K562 (cell line): ENCODE measurements around the gene TAF3. TPM values are rescaled to one million over a fixed set of nuclear protein-coding genes. Genes with fewer than 3 reads are reported as not detected.

Experiments
- ATAC-seq: fragments of 200-7000 bp; cut with Tn5 transposase; 3 replicates; pipeline ENCODE4 v1.9.1; 2020; ENCODE audit warnings: moderate library complexity
- BruUV-seq: library from RNA; stranded (reverse); fragments of 400-500 nt; replicated peaks from 2 replicates; lab custom pipeline; 2021; lab: Mats Ljungman, UMichigan
- CTCF ChIA-PET: fragments of 300-600 bp; formaldehyde crosslinking; extraction: SDS; loops from one replicate; lab custom pipeline; 2021; ENCODE audit warnings: low intra/inter-chr PET ratio; lab: Yijun Ruan, JAX
- POLR2A ChIA-PET: fragments of 300-600, 350-650 bp; sonication (Branson Sonifier 250); formaldehyde crosslinking; extraction: SDS; loops from one replicate; lab custom pipeline; 2021; ENCODE audit warnings: antibody characterized with exemption, inconsistent platforms; lab: Yijun Ruan, JAX
- DNase-seq, 4 experiments: peaks; one replicate each; pipeline versions ENCODE4 v3.0.0 to v3.0.0-alpha.2; 2011 to 2018; ENCODE audit warnings: low spot score in 3 of 4, mixed read lengths in 3 of 4; ENCODE audit errors: extremely low read depth in 1 of 4
- FAIRE-seq: peaks from 2 replicates; lab custom pipeline; 2011; peaks lifted over from hg19 to GRCh38; lab: Jason Lieb, UNC
- H2AFZ ChIP-seq: 2 replicates; pipeline ENCODE4 v1.6.0; 2011; ENCODE audit warnings: low read depth, low read length, control low read depth, inconsistent platforms
- H3K27ac ChIP-seq: fragments of 200-600 bp; 3 replicates; pipeline ENCODE4 v1.8.0; 2011; ENCODE audit warnings: low read depth, mild to moderate bottlenecking, control low read depth, inconsistent platforms, low read length, moderate library complexity, mixed read lengths; ENCODE audit errors: extremely low read depth
- H3K27me3 ChIP-seq, 2 experiments: fragments of 300-600 bp in 1 of 2; 2 replicates in 1 of 2; 3 replicates in 1 of 2; pipeline versions ENCODE4 v1.6.0 to v1.8.0; 2011; ENCODE audit warnings: inconsistent platforms in 2 of 2, low read length in 2 of 2, mild to moderate bottlenecking in 1 of 2, mixed read lengths in 1 of 2, moderate library complexity in 1 of 2; ENCODE audit not compliant: control insufficient read depth in 2 of 2, insufficient read depth in 2 of 2
- H3K36me3 ChIP-seq: fragments of 300-600 bp; 3 replicates; pipeline ENCODE4 v1.8.0; 2011; ENCODE audit warnings: mild to moderate bottlenecking, low read length, inconsistent platforms; ENCODE audit not compliant: control insufficient read depth, insufficient read depth
- H3K4me1 ChIP-seq, 2 experiments: fragments of 200-600 bp in 1 of 2; replicated peaks in 1 of 2; 2 replicates in 1 of 2; 3 replicates in 1 of 2; pipeline versions ENCODE4 v1.5.1 to v1.8.0; 2011; ENCODE audit warnings: inconsistent platforms in 2 of 2, low read length in 2 of 2, mild to moderate bottlenecking in 1 of 2, mixed read lengths in 1 of 2, moderate library complexity in 1 of 2; ENCODE audit not compliant: control insufficient read depth in 2 of 2, insufficient read depth in 2 of 2
- H3K4me2 ChIP-seq: 2 replicates; pipeline ENCODE4 v1.6.1; 2011; ENCODE audit warnings: low read length, control low read depth, inconsistent platforms, mixed read lengths; ENCODE audit not compliant: insufficient read depth
- H3K4me3 ChIP-seq: fragments of 200-600 bp; sonication (generic), shearing (Covaris generic); 2 replicates; pipeline ENCODE4 v1.5.1; 2016; ENCODE audit warnings: control low read depth, inconsistent platforms
- H3K79me2 ChIP-seq: fragments of 200-600 bp; 3 replicates; pipeline ENCODE4 v1.8.0; 2011; ENCODE audit warnings: low read length, inconsistent platforms; ENCODE audit not compliant: control insufficient read depth, insufficient read depth
- H3K9ac ChIP-seq, 2 experiments: 2 replicates each; pipeline versions ENCODE4 v1.6.0 to v1.6.1; 2011; ENCODE audit warnings: low read depth in 2 of 2, low read length in 2 of 2, control low read depth in 1 of 2, inconsistent platforms in 1 of 2, mild to moderate bottlenecking in 1 of 2, mixed read lengths in 1 of 2; ENCODE audit not compliant: insufficient read depth in 1 of 2
- H3K9me1 ChIP-seq: one replicate; pipeline ENCODE4 v1.6.0; 2011; ENCODE audit warnings: inconsistent platforms, mild to moderate bottlenecking, low read length, moderate library complexity; ENCODE audit not compliant: control insufficient read depth, insufficient read depth
- H3K9me3 ChIP-seq: replicated peaks from 2 replicates; pipeline ENCODE4 v1.5.1; 2011; ENCODE audit warnings: low read depth, low read length, inconsistent platforms; ENCODE audit not compliant: control insufficient read depth, insufficient read depth
- H4K20me1 ChIP-seq: replicated peaks from 2 replicates; pipeline ENCODE4 v1.6.1; 2011; ENCODE audit warnings: low read length, inconsistent platforms, mixed read lengths; ENCODE audit not compliant: control insufficient read depth, insufficient read depth
- C11orf30 ChIP-seq: fragments of 450-650 bp; IDR thresholded peaks from 2 replicates; pipeline ENCODE4 v1.6.1; 2016; ENCODE audit warnings: low read depth, mild to moderate bottlenecking
- CXXC5 ChIP-seq: fragments of 250-450 bp; sonication (Bioruptor Pico); IDR thresholded peaks from 2 replicates; pipeline ENCODE4 v1.8.0; 2022; ENCODE audit warnings: inconsistent platforms, mild to moderate bottlenecking, moderate library complexity
- MAFF ChIP-seq: IDR thresholded peaks from 2 replicates; pipeline ENCODE4 v1.6.1; 2012; ENCODE audit warnings: low read length, improper control_type of control experiment
- MYNN ChIP-seq, 2 experiments: sonication (generic); formaldehyde crosslinking in 1 of 2; IDR thresholded peaks; 2 replicates each; pipeline versions ENCODE4 v1.5.0 to v1.6.1; 2016 to 2020; ENCODE audit warnings: antibody characterized with exemption in 1 of 2, missing genetic modification reagents in 1 of 2
- PYGO2 ChIP-seq: fragments of 450-650 bp; IDR thresholded peaks from 2 replicates; pipeline ENCODE4 v1.6.1; 2016; ENCODE audit warnings: mild to moderate bottlenecking, missing genetic modification characterization, moderate library complexity, missing compliant biosample characterization
- SRSF3 ChIP-seq: fragments of 200-400 bp; formaldehyde crosslinking; IDR thresholded peaks from 2 replicates; pipeline ENCODE4 v1.6.1; 2016; ENCODE audit warnings: mild to moderate bottlenecking, low read length, moderate library complexity; ENCODE audit not compliant: insufficient read depth
- ZNF133 ChIP-seq: fragments of 250-450 bp; sonication (Bioruptor Pico); IDR thresholded peaks from 2 replicates; pipeline ENCODE4 v1.4.0; 2020; ENCODE audit warnings: mild to moderate bottlenecking
- ZNF76 ChIP-seq: fragments of 250-450 bp; sonication (Bioruptor Pico); IDR thresholded peaks from 2 replicates; pipeline ENCODE4 v1.4.0; 2020; ENCODE audit warnings: mild to moderate bottlenecking, moderate library complexity, borderline replicate concordance
- WGBS: fragments of 100-300 bp; shearing (Covaris generic); methylation state at CpG from one replicate; pipeline ENCODE4 v1.1.6; 2016; ENCODE audit warnings: low coverage, mixed read lengths; ENCODE audit not compliant: insufficient coverage; ENCODE audit errors: missing lambda C conversion rate; 5-methylcytosine and 5-hydroxymethylcytosine counted together
- in situ Hi-C: fragments of 300-500 bp; cut with MboI; formaldehyde crosslinking; loops from 4 replicates; pipeline ENCODE4 v1.15.0; 2018; ENCODE audit warnings: inconsistent platforms, mixed read lengths
- intact Hi-C: fragments of 100-400 bp; cut with micrococcal nuclease; formaldehyde crosslinking; loops from 2 replicates; pipeline ENCODE4 v1.14.2; 2022
- polyA plus RNA-seq, 8 experiments: library from polyadenylated mRNA; depleted of rRNA in 4 of 8; stranded (reverse) in 5 of 8; unstranded in 3 of 8; fragments of >200 nt; fragmentation: Nextera tagmentation in 2 of 8; fragmentation: Illumina TruSeq in 1 of 8; extraction: Ambion mirVana in 2 of 8; extraction: Trizol in 1 of 8; gene quantifications; 2 replicates each; pipeline versions ENCODE4 v1.2.1 to v1.2.3, GENCODE V29; 2011 to 2014; ENCODE audit warnings: inconsistent platforms in 1 of 8, missing spikeins in 1 of 8
- total RNA-seq, 7 experiments: library from RNA; depleted of rRNA in 6 of 7; stranded (reverse); fragments of >200 nt in 6 of 7; fragmentation: Illumina TruSeq in 2 of 7; extraction: Trizol in 2 of 7; gene quantifications; 2 replicates each; pipeline versions ENCODE4 v1.2.1 to v1.2.3, GENCODE V29; 2011 to 2021; ENCODE audit warnings: low replicate concordance in 1 of 7
- TF ChIP-seq, protein P1 (sequence below): sonication (generic); formaldehyde crosslinking; IDR thresholded peaks from 2 replicates; pipeline ENCODE4 v1.8.0; 2022; ENCODE audit warnings: missing genetic modification reagents, mild to moderate bottlenecking, moderate library complexity, borderline replicate concordance
- TF ChIP-seq, protein P2 (sequence below): sonication (generic); formaldehyde crosslinking; IDR thresholded peaks from 2 replicates; pipeline ENCODE4 v1.8.0; 2022; ENCODE audit warnings: mild to moderate bottlenecking, missing genetic modification reagents

TAF3 gene
- total and polyA plus RNA-seq, 9 of the 15 experiments (the other 6 are each of a cell fraction or from before 2014, with no cell fraction given): 1.5 to 9.9 (median 4.1) TPM

DNA sequence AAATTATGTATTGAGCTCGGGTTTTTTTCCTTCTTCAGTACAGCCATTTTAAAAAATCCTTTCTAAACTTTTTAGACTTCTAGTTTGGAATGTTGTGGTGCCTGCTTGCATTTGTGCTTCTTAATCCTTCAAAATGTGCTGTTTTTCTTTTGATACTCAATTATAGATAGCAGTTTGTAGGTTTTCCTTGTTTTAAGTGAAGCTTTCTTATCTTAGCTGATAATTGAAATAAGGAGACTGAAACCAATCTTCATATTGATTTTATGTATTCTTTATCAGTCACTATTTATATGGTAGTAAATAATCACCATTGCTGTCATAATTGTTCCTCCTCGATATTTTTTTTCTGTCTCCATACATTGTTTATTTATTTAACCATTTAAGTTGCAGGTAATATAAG, 56.6 kb downstream of the TAF3 start:
- no peak for DNase-seq
- Histone ChIP-seq H3K36me3 (no peaks in the 10 kb centered on the region), H3K9ac (no peak overlapping the region), H3K27me3 (no peaks in the 10 kb centered on the region), H3K27ac (no peak overlapping the region), H2AFZ (no peak overlapping the region), H3K4me3 (no peak overlapping the region), H3K9me3 (no peaks in the 10 kb centered on the region), H3K79me2 (no peaks in the 10 kb centered on the region; the same call in 2 of the 3 replicates), H3K9me1 (no peaks in the 10 kb centered on the region), H3K4me2 (no peak overlapping the region), H3K4me1 (no peaks in the 10 kb centered on the region), H4K20me1 (no peaks in the 10 kb centered on the region)
- TF ChIP-seq MAFF (no peak), CXXC5 (CRISPR knock-in tag) (no peak), C11orf30 (no peak), SRSF3 (no peak), ZNF76 (CRISPR knock-in tag) (no peak), PYGO2 (tag) (no peak), ZNF133 (CRISPR knock-in tag) (no peak), MYNN (IDR thresholded peaks at IDR 0.05) (no peak), MYNN (CRISPR knock-in tag; IDR thresholded peaks at IDR 0.05) (no peak)
- TF ChIP-seq, protein P1, sequence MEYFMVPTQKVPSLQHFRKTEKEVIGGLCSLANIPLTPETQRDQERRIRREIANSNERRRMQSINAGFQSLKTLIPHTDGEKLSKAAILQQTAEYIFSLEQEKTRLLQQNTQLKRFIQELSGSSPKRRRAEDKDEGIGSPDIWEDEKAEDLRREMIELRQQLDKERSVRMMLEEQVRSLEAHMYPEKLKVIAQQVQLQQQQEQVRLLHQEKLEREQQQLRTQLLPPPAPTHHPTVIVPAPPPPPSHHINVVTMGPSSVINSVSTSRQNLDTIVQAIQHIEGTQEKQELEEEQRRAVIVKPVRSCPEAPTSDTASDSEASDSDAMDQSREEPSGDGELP (CRISPR knock-in tag): no peak
- TF ChIP-seq, protein P2, sequence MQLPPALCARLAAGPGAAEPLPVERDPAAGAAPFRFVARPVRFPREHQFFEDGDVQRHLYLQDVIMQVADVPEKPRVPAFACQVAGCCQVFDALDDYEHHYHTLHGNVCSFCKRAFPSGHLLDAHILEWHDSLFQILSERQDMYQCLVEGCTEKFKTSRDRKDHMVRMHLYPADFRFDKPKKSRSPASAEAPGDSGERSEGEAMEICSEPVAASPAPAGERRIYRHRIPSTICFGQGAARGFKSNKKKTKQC: no peak
- 25% methylated on average over 2 of the region's 2 CpGs for WGBS
- in situ Hi-C loops (loop anchor here (25.0 kb wide), 1 partner anchor 1037 kb away; no protein-coding TSS in a partner anchor), intact Hi-C loops (loop anchor here (5.0 to 10.0 kb wide), 2 partner anchors 152 to 350 kb away; no protein-coding TSS in a partner anchor)
- POLR2A ChIA-PET: no interaction called here
- no TSS peak for BruUV-seq
- CTCF ChIA-PET: no interaction called here
- ATAC-seq: no peak
- no peak for FAIRE-seq
